ENCODE results near the gene ATP13A5. TPM values are rescaled to one million over a fixed set of nuclear protein-coding genes. Genes with fewer than 3 reads are reported as not detected.

The ATP13A5 gene
- total and polyA plus RNA-seq, 3 donors from 2014 or later = 0.16 to 0.26 (median 0.25) TPM

- DNase-seq = no peak
- no peak for TF ChIP-seq CTCF (IDR thresholded peaks at IDR 0.05)
- TF ChIP-seq POLR2A (IDR thresholded peaks at IDR 0.05) = no peak
- Histone ChIP-seq H3K27ac (no peak overlapping the region), H3K9me3 (no peaks in the 10 kb centered on the region), H3K36me3 (ENCODE audit: low read depth, missing control alignments) (no peaks in the 10 kb centered on the region), H3K4me3 (no peak overlapping the region), H3K27me3 (no peaks in the 10 kb centered on the region), H3K4me1 (no peaks in the 10 kb centered on the region)
- intact Hi-C loops (cut with DNase I; ENCODE audit: low total_unique reads) = no loop called here
- 55 to 63% methylated on average over 5 of the region's 5 CpGs for WGBS, 2 donors
Measured at GRCh38 chr3:193237030-193237429, 141.5 kb downstream of the ATP13A5 start.

GRCh38 chr3:193236599-193236998 lies 142.0 kb downstream of the ATP13A5 start:
- H3K27me3 ChIP-seq = no peaks in the 10 kb centered on the region
- intact Hi-C loops (cut with DNase I; ENCODE audit: low total_unique reads) = no loop called here
- no peaks in the 10 kb centered on the region for H3K36me3 ChIP-seq (ENCODE audit: low read depth, missing control alignments)
- no peak for TF ChIP-seq CTCF (IDR thresholded peaks at IDR 0.05)
- no peak for TF ChIP-seq POLR2A (IDR thresholded peaks at IDR 0.05)
- 63 to 67% methylated on average over 4 of the region's 4 CpGs for WGBS, 2 donors
- H3K27ac ChIP-seq = no peak overlapping the region
- no peaks in the 10 kb centered on the region for H3K9me3 ChIP-seq
- no peak for DNase-seq
- no peak overlapping the region for H3K4me3 ChIP-seq
- no peaks in the 10 kb centered on the region for H3K4me1 ChIP-seq

GRCh38 chr3:193231201-193231600 lies 147.4 kb downstream of the ATP13A5 start:
- 93 to 94% methylated on average over 6 of the region's 6 CpGs for WGBS, 2 donors
- H3K9me3 ChIP-seq = no peaks in the 10 kb centered on the region
- intact Hi-C loops (cut with DNase I; ENCODE audit: low total_unique reads) = no loop called here
- DNase-seq = no peak
- no peaks in the 10 kb centered on the region for H3K4me1 ChIP-seq
- TF ChIP-seq CTCF (IDR thresholded peaks at IDR 0.05) = no peak
- TF ChIP-seq POLR2A (IDR thresholded peaks at IDR 0.05) = no peak
- H3K36me3 ChIP-seq (ENCODE audit: low read depth, missing control alignments) = no peaks in the 10 kb centered on the region
- no peak overlapping the region for H3K4me3 ChIP-seq
- no peak overlapping the region for H3K27ac ChIP-seq
- H3K27me3 ChIP-seq = no peaks in the 10 kb centered on the region

GRCh38 chr3:193230610-193231009 lies 147.9 kb downstream of the ATP13A5 start:
- DNase-seq = no peak
- Histone ChIP-seq H3K27me3 (no peaks in the 10 kb centered on the region), H3K36me3 (ENCODE audit: low read depth, missing control alignments) (no peaks in the 10 kb centered on the region), H3K27ac (no peak overlapping the region), H3K9me3 (no peaks in the 10 kb centered on the region), H3K4me3 (no peak overlapping the region), H3K4me1 (no peaks in the 10 kb centered on the region)
- intact Hi-C loops (cut with DNase I; ENCODE audit: low total_unique reads) = no loop called here
- no peak for TF ChIP-seq POLR2A (IDR thresholded peaks at IDR 0.05)
- TF ChIP-seq CTCF (IDR thresholded peaks at IDR 0.05) = no peak
- WGBS, 2 donors = 63 to 68% methylated on average over 4 of the region's 4 CpGs

- Histone ChIP-seq H3K27me3 (no peaks in the 10 kb centered on the region), H3K4me3 (no peak overlapping the region), H3K4me1 (no peaks in the 10 kb centered on the region), H3K36me3 (ENCODE audit: low read depth, missing control alignments) (no peaks in the 10 kb centered on the region), H3K9me3 (no peaks in the 10 kb centered on the region), H3K27ac (no peak overlapping the region)
- no peak for DNase-seq
- intact Hi-C loops (cut with DNase I; ENCODE audit: low total_unique reads) = no loop called here
- 70 to 72% methylated on average over 4 of the region's 4 CpGs for WGBS, 2 donors
- no peak for TF ChIP-seq POLR2A (IDR thresholded peaks at IDR 0.05)
- no peak for TF ChIP-seq CTCF (IDR thresholded peaks at IDR 0.05)
Measured at GRCh38 chr3:193229851-193230420, 148.6 kb downstream of the ATP13A5 start.
